ENCODE results near the gene HNRNPL. TPM values are rescaled to one million over a fixed set of nuclear protein-coding genes. Genes with fewer than 3 reads are reported as not detected.

Gene HNRNPL
- total and polyA plus RNA-seq, 9 of the 15 experiments (the other 6 are each of a cell fraction or from before 2014, with no cell fraction given): 39.5 to 610 (median 299) TPM

- TF ChIP-seq IRF9 (tag; IDR thresholded peaks at IDR 0.05): no peak
- no peak for TF ChIP-seq XRCC3 (IDR thresholded peaks at IDR 0.05)
- TF ChIP-seq STAT6 (CRISPR knock-in tag; IDR thresholded peaks at IDR 0.05): 0 out of 2 replicates have a peak, but pooled peaks have one; percentile 48
- TF ChIP-seq ZNF449 (CRISPR knock-in tag; IDR thresholded peaks at IDR 0.05): no peak
- TF ChIP-seq ZNF23 (CRISPR knock-in tag; IDR thresholded peaks at IDR 0.05): no peak
- TF ChIP-seq MAZ (CRISPR knock-in tag; conservative IDR thresholded peaks at IDR 0.05 in 1 of 2, IDR thresholded peaks at IDR 0.05 in 1 of 2): 0 out of 4 replicates have a peak, but pooled peaks of 1 of the 2 experiments have one; percentile 10
- TF ChIP-seq RBBP5 (IDR thresholded peaks at IDR 0.05; ENCODE audit: borderline replicate concordance, insufficient read depth, low read length, poor library complexity, severe bottlenecking): peak; percentile 49
- no peak for TF ChIP-seq ZNF586 (CRISPR knock-in tag; conservative IDR thresholded peaks at IDR 0.05)
- TF ChIP-seq ZNF77 (CRISPR knock-in tag; IDR thresholded peaks at IDR 0.05): no peak
- TF ChIP-seq HDAC3 (IDR thresholded peaks at IDR 0.05; ENCODE audit: borderline replicate concordance, partially characterized antibody): peak; percentile 52
- TF ChIP-seq DACH1 (IDR thresholded peaks at IDR 0.05; ENCODE audit: partially characterized antibody): no peak
- peak; percentile 57; the same call in 1 of the 2 replicates for TF ChIP-seq MTA2 (IDR thresholded peaks at IDR 0.05; ENCODE audit: low read depth)
- no peak for TF ChIP-seq ERF (CRISPR knock-in tag; IDR thresholded peaks at IDR 0.05)
- TF ChIP-seq RNF219 (CRISPR knock-in tag; IDR thresholded peaks at IDR 0.05): no peak
- no peak for TF ChIP-seq ZNF277 (CRISPR knock-in tag; IDR thresholded peaks at IDR 0.05; ENCODE audit: borderline replicate concordance)
- TF ChIP-seq TAF9B (IDR thresholded peaks at IDR 0.05; ENCODE audit: partially characterized antibody): peak; percentile 68
- TF ChIP-seq SOX6 (IDR thresholded peaks at IDR 0.05): peak; percentile 95
- TF ChIP-seq CREBBP (IDR thresholded peaks at IDR 0.05; ENCODE audit: low read depth, low read length): no peak
- TF ChIP-seq ZNF212 (CRISPR knock-in tag; IDR thresholded peaks at IDR 0.05): no peak
Measured at GRCh38 chr19:38862321-38863059, 12.7 kb upstream of the HNRNPL start (continued).
